GM19438 (cell line): Measurements from ENCODE around the gene MRPS15.

Experiments used
- ATAC-seq: cut with Tn5 transposase; IDR thresholded peaks from one replicate; pipeline ENCODE4 v1.9.1; 2021; ENCODE audit warnings: low read depth; ENCODE audit not compliant: unreplicated experiment

MRPS15 gene

GRCh38 chr1:36432616-36433015 lies 31.6 kb downstream of the MRPS15 start:
- no peak for ATAC-seq

GRCh38 chr1:36425791-36426190 lies 38.4 kb downstream of the MRPS15 start:
- ATAC-seq, result no peak

GRCh38 chr1:36421649-36422048 lies 42.5 kb downstream of the MRPS15 start:
- no peak for ATAC-seq

GRCh38 chr1:36420836-36421317 lies 43.3 kb downstream of the MRPS15 start:
- ATAC-seq, result peak; percentile 85

GRCh38 chr1:36420409-36420808 lies 43.8 kb downstream of the MRPS15 start:
- ATAC-seq, result no peak

GRCh38 chr1:36419569-36419968 lies 44.6 kb downstream of the MRPS15 start:
- ATAC-seq, result no peak

GRCh38 chr1:36419140-36419539 lies 45.0 kb downstream of the MRPS15 start:
- no peak for ATAC-seq

GRCh38 chr1:36417931-36418330 lies 46.3 kb downstream of the MRPS15 start:
- ATAC-seq, result no peak

- no peak for ATAC-seq
These were observed 48.4 kb downstream of the MRPS15 start for GRCh38 chr1:36415661-36416326.

GRCh38 chr1:36414384-36414783 lies 49.8 kb downstream of the MRPS15 start:
- ATAC-seq, result no peak

GRCh38 chr1:36411674-36412648 lies 52.2 kb downstream of the MRPS15 start:
- no peak for ATAC-seq

- no peak for ATAC-seq
These were observed 55.7 kb downstream of the MRPS15 start for GRCh38 chr1:36408479-36408878.

- no peak for ATAC-seq
These were observed 57.7 kb downstream of the MRPS15 start for GRCh38 chr1:36406440-36406839.
